Smooth muscle cell of bladder (primary cell): ENCODE measurements around the gene NRK. TPM values are rescaled to one million over a fixed set of nuclear protein-coding genes. Genes with fewer than 3 reads are reported as not detected.

Experiments
- total RNA-seq: library from RNA; depleted of rRNA; stranded (reverse); fragments of >200 nt; gene quantifications from 2 replicates; pipeline ENCODE4 v1.2.3, GENCODE V29; 2014

The NRK gene
- under 0.01 and 2.1 TPM in 2 replicates for total RNA-seq

GRCh38 chrX:105822138-105823091 lies at the start of gene NRK:
TSS of gene NRK (plus strand) at chrX:105822539. CDS start at chrX:105822846, 307 bp downstream.

Other genes with a start within 250 kb of the NRK start
- not detected in 2 replicates for gene SERPINA7, start 216.2 kb downstream of the NRK start, total RNA-seq